GM12878 (cell line): ENCODE results near the gene C20orf144. TPM values are rescaled to one million over a fixed set of nuclear protein-coding genes. Genes with fewer than 3 reads are reported as not detected.

ENCODE experiments used
- ATAC-seq: fragments of 200-7000 bp; cut with Tn5 transposase; 3 replicates; pipeline ENCODE4 v1.9.1; 2020; ENCODE audit warnings: mild to moderate bottlenecking, moderate library complexity
- BruUV-seq: library from RNA; stranded (reverse); fragments of 400-500 nt; replicated peaks from 2 replicates; lab custom pipeline; 2021; lab: Mats Ljungman, UMichigan
- CTCF ChIA-PET: fragments of 300-600 bp; sonication (Branson Sonifier 250); formaldehyde crosslinking; extraction: SDS; loops from one replicate; lab custom pipeline; 2021; ENCODE audit warnings: inconsistent platforms; lab: Yijun Ruan, JAX
- POLR2A ChIA-PET: fragments of 350-600 bp; formaldehyde crosslinking; extraction: SDS; loops from one replicate; lab custom pipeline; 2021; ENCODE audit warnings: inconsistent platforms; lab: Charles Lee
- RAD21 ChIA-PET: fragments of 300-600 bp; sonication (Branson Sonifier 250); formaldehyde crosslinking; loops from one replicate; lab custom pipeline; 2023; ENCODE audit warnings: antibody characterized with exemption; ENCODE audit not compliant: unreplicated experiment; lab: Charles Lee
- SMC1A ChIA-PET: fragments of 300-600 bp; sonication (Branson Sonifier 250); formaldehyde crosslinking; loops from one replicate; lab custom pipeline; 2023; ENCODE audit not compliant: unreplicated experiment, uncharacterized antibody; lab: Charles Lee
- DNase-seq: peaks from one replicate; pipeline ENCODE4 v3.0.0-alpha.2; 2011; ENCODE audit warnings: low read depth, low spot score
- FAIRE-seq: peaks from 3 replicates; lab custom pipeline; 2011; peaks lifted over from hg19 to GRCh38; lab: Jason Lieb, UNC
- H2AFZ ChIP-seq: 2 replicates; pipeline ENCODE4 v1.6.0; 2011; ENCODE audit warnings: low read depth, low read length, control low read depth; ENCODE audit not compliant: control insufficient read depth
- H3K27ac ChIP-seq: 2 replicates; pipeline ENCODE4 v1.5.1; 2011; ENCODE audit warnings: control low read depth; ENCODE audit not compliant: control insufficient read depth, insufficient read depth
- H3K27me3 ChIP-seq, 2 experiments: replicated peaks in 1 of 2; 2 replicates each; pipeline versions ENCODE4 v1.6.0 to v1.6.1; 2011; ENCODE audit warnings: low read length in 1 of 2; ENCODE audit not compliant: control insufficient read depth in 2 of 2, insufficient read depth in 2 of 2
- H3K36me3 ChIP-seq, 2 experiments: 2 replicates each; pipeline ENCODE4 v1.5.1; 2011; ENCODE audit warnings: low read length in 1 of 2; ENCODE audit not compliant: control insufficient read depth in 2 of 2, insufficient read depth in 2 of 2
- H3K4me1 ChIP-seq: 2 replicates; pipeline ENCODE4 v1.6.1; 2011; ENCODE audit warnings: mild to moderate bottlenecking, low read length, moderate library complexity, mixed read lengths; ENCODE audit not compliant: control insufficient read depth, insufficient read depth
- H3K4me2 ChIP-seq: 2 replicates; pipeline ENCODE4 v1.6.0; 2011; ENCODE audit warnings: control low read depth; ENCODE audit not compliant: control insufficient read depth, insufficient read depth
- H3K4me3 ChIP-seq: fragments of 200-600 bp; sonication (generic); 2 replicates; pipeline ENCODE4 v1.5.1; 2016
- H3K79me2 ChIP-seq: 2 replicates; pipeline ENCODE4 v1.6.0; 2011; ENCODE audit warnings: low read length; ENCODE audit not compliant: control insufficient read depth, insufficient read depth
- H3K9ac ChIP-seq: 2 replicates; pipeline ENCODE4 v1.8.0; 2011; ENCODE audit warnings: low read length, control low read depth, mixed read lengths; ENCODE audit not compliant: control insufficient read depth, insufficient read depth
- H3K9me3 ChIP-seq: replicated peaks from 3 replicates; pipeline ENCODE4 v1.5.1; 2011; ENCODE audit warnings: mild to moderate bottlenecking, low read length; ENCODE audit not compliant: control insufficient read depth, insufficient read depth
- H4K20me1 ChIP-seq: 2 replicates; pipeline ENCODE4 v1.6.0; 2011; ENCODE audit not compliant: control insufficient read depth, insufficient read depth
- ATF7 ChIP-seq: fragments of 450-650 bp; IDR thresholded peaks from 2 replicates; pipeline ENCODE4 v1.6.1; 2016; ENCODE audit warnings: low read depth, mild to moderate bottlenecking
- BHLHE40 ChIP-seq, 2 experiments: fragments of 450-650 bp in 1 of 2; IDR thresholded peaks; 2 replicates each; pipeline ENCODE4 v1.6.1; 2011 to 2017; ENCODE audit warnings: low read depth in 2 of 2, borderline replicate concordance in 1 of 2, improper control_type of control experiment in 1 of 2, low read length in 1 of 2, mild to moderate bottlenecking in 1 of 2
- CBX3 ChIP-seq: fragments of 200-600 bp; sonication (generic); IDR thresholded peaks from 2 replicates; pipeline ENCODE4 v1.6.1; 2016; ENCODE audit warnings: low read depth, borderline replicate concordance
- CHD1 ChIP-seq: IDR thresholded peaks from 2 replicates; pipeline ENCODE4 v1.6.1; 2012; ENCODE audit warnings: low read depth, low read length, improper control_type of control experiment
- FOXM1 ChIP-seq: IDR thresholded peaks from 2 replicates; pipeline ENCODE4 v1.6.1; 2012; ENCODE audit warnings: low read depth, mild to moderate bottlenecking, inconsistent platforms, low read length, moderate library complexity
- PML ChIP-seq: IDR thresholded peaks from 2 replicates; pipeline ENCODE4 v1.6.1; 2012; ENCODE audit warnings: low read length, inconsistent platforms
- RAD21 ChIP-seq: IDR thresholded peaks from 2 replicates; pipeline ENCODE4 v1.6.1; 2011; ENCODE audit warnings: mild to moderate bottlenecking, low read depth, low read length, moderate library complexity; ENCODE audit not compliant: insufficient read depth
- SMC3 ChIP-seq: IDR thresholded peaks from 2 replicates; pipeline ENCODE4 v1.6.1; 2011; ENCODE audit warnings: low read length, improper control_type of control experiment, borderline replicate concordance
- SPI1 ChIP-seq: IDR thresholded peaks from 2 replicates; pipeline ENCODE4 v1.6.1; 2011; ENCODE audit warnings: low read depth, mild to moderate bottlenecking, low read length, moderate library complexity, borderline replicate concordance; ENCODE audit not compliant: insufficient read depth
- ZNF217 ChIP-seq: fragments of 450-650 bp; IDR thresholded peaks from 2 replicates; pipeline ENCODE4 v1.6.1; 2017; ENCODE audit warnings: antibody characterized with exemption, mild to moderate bottlenecking
- ZNF24 ChIP-seq: fragments of 450-650 bp; IDR thresholded peaks from 2 replicates; pipeline ENCODE4 v1.6.1; 2017; ENCODE audit warnings: antibody characterized with exemption, mild to moderate bottlenecking
- ZNF592 ChIP-seq: fragments of 450-650 bp; IDR thresholded peaks from 2 replicates; pipeline ENCODE4 v1.6.1; 2017; ENCODE audit warnings: mild to moderate bottlenecking, moderate library complexity
- ZNF687 ChIP-seq: fragments of 450-650 bp; IDR thresholded peaks from 2 replicates; pipeline ENCODE4 v1.6.1; 2017; ENCODE audit warnings: mild to moderate bottlenecking, moderate library complexity
- WGBS: methylation state at CpG from one replicate; pipeline ENCODE4 v1.1.6; 2016; ENCODE audit warnings: low lambda C conversion rate; ENCODE audit not compliant: insufficient replicate concordance, insufficient coverage; ENCODE audit errors: missing lambda C conversion rate; 5-methylcytosine and 5-hydroxymethylcytosine counted together
- in situ Hi-C: fragments of 300-500 bp; cut with MboI; formaldehyde crosslinking; loops from 9 replicates; pipeline ENCODE4 v1.14.3; 2018; ENCODE audit warnings: mixed read lengths
- intact Hi-C: fragments of 100-400 bp; cut with micrococcal nuclease; formaldehyde crosslinking; loops from one replicate; pipeline ENCODE4 v1.14.2; 2022; ENCODE audit not compliant: unreplicated experiment
- polyA plus RNA-seq, 11 experiments: library from polyadenylated mRNA; depleted of rRNA in 4 of 11; unstranded in 6 of 11; stranded (reverse) in 5 of 11; fragments of >200 nt; fragmentation: Nextera tagmentation in 4 of 11; fragmentation: Illumina TruSeq in 1 of 11; extraction: Ambion mirVana in 4 of 11; extraction: Trizol in 1 of 11; gene quantifications; 1 replicate in 1 of 11; 2 replicates in 10 of 11; pipeline versions ENCODE4 v1.2.1 to v1.2.3, GENCODE V29; 2011 to 2016; ENCODE audit warnings: inconsistent platforms in 2 of 11, missing spikeins in 2 of 11, low read depth in 1 of 11
- total RNA-seq, 4 experiments: library from RNA; depleted of rRNA in 3 of 4; stranded (reverse); fragments of >200 nt in 3 of 4; fragmentation: Illumina TruSeq in 1 of 4; extraction: Trizol in 1 of 4; gene quantifications; 2 replicates each; pipeline versions ENCODE4 v1.2.1 to v1.2.3, GENCODE V29; 2013 to 2021

The C20orf144 gene
- total and polyA plus RNA-seq, 10 of the 15 experiments (the other 5 are each of a cell fraction or from before 2014, with no cell fraction given) = 0.04 to 0.62 (median 0.23) TPM; not detected in 2

- in situ Hi-C loops = no loop called here
- Histone ChIP-seq H3K4me2 (no peak overlapping the region), H3K27me3 (no peaks in the 10 kb centered on the region), H3K9ac (no peak overlapping the region), H3K9me3 (no peaks in the 10 kb centered on the region), H3K4me1 (peaks cover 18% of the 10 kb centered on the region), H2AFZ (no peak overlapping the region), H4K20me1 (no peaks in the 10 kb centered on the region), H3K36me3 (no peaks in the 10 kb centered on the region), H3K79me2 (no peaks in the 10 kb centered on the region), H3K4me3 (no peak overlapping the region), H3K27ac (no peak overlapping the region)
- WGBS = 78% methylated on average over 20 of the region's 21 CpGs
- FAIRE-seq = no peak
- ChIA-PET POLR2A (no interaction called here), SMC1A (no interaction called here), RAD21 (interaction anchor here (0.8 kb wide), 1 partner anchor 200 kb away, joined by 3 read pairs; no protein-coding TSS in a partner anchor), CTCF (no interaction called here)
- ATAC-seq = no peak
- BruUV-seq = no TSS peak
- DNase-seq = no peak
- intact Hi-C loops = loop anchor here (10.0 kb wide), 1 partner anchor 465 kb away; no protein-coding TSS in a partner anchor
- TF ChIP-seq SPI1 (no peak), SMC3 (no peak), ATF7 (no peak), BHLHE40 (IDR thresholded peaks at IDR 0.05; ENCODE audit: borderline replicate concordance in 1 of 2, low read depth in 2 of 2, low read length in 1 of 2) (no peak), ZNF24 (no peak), RAD21 (no peak), ZNF217 (no peak), CBX3 (no peak), ZNF592 (no peak), ZNF687 (no peak), FOXM1 (no peak), PML (no peak), CHD1 (no peak)
Measured at GRCh38 chr20:33660035-33660684, 2.0 kb upstream of the C20orf144 start.
